Activated CD8-positive, alpha-beta memory T cell treated with anti-CD3 and anti-CD28 coated beads, Interleukin-2, amount 50 U/mL, for 4 hours (primary cell): Measurements from ENCODE around the gene TUBB4A.
A peak's percentile ranks its signal among the peaks of the same experiment; 100 is the strongest.
"Not testable (repeated sequence)": the region's sequence is repeated elsewhere in the genome, so short reads cannot be mapped to it uniquely, and the experiment has no call there.

Source experiments
- DNase-seq: peaks from one replicate; pipeline ENCODE4 v3.0.0-alpha.2; 2020

The TUBB4A gene

DNA sequence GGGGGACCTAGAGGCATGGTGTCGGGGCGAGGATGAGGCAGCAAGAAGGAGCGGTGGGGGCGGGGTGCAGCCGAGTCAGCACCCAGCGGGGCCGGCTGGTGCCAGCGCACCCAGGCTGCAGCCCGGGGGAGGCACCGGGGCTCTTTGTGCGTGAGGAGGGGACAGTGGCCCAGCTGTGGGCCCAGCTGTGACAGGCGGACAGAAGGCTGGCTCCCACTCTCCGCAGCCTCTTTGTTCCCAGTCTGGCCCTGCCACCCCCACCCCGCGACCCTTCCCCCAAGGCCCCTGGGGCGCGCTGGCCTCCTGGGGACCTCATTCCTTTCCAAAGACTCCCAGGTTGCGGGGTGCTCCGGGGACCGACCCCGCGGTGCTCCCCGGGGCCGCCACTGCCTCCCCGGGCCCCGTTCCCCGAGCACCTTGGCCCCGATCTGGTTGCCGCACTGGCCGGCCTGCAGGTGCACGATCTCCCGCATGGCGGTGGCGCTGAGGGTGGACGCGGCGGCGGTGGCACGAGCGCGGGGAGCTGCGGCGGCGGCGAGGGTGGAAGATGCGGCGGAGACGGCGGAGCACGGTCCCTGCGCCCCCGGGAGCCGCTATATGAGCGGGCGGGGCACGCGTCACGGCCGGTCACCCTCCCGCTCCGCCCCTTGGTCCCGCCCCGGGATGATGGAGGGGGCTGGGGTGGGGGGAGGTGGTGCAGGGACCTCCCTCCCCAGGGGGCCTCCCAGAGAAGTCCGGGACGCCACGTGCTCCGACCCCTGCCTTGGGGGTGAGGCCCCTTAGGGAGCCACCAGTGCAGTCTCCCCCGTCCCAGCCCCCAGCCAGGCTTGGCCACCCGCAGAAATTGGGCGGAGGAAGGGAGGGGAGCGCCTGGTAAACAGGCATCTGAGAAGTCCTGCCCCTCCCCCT, at the start of gene TUBB4A:
TUBB4A (minus strand) TSS at position 570 of the 909 bp plus-strand sequence; CDS start at position 473, 97 bp downstream.
- DNase-seq: peak; percentile 58

DNA sequence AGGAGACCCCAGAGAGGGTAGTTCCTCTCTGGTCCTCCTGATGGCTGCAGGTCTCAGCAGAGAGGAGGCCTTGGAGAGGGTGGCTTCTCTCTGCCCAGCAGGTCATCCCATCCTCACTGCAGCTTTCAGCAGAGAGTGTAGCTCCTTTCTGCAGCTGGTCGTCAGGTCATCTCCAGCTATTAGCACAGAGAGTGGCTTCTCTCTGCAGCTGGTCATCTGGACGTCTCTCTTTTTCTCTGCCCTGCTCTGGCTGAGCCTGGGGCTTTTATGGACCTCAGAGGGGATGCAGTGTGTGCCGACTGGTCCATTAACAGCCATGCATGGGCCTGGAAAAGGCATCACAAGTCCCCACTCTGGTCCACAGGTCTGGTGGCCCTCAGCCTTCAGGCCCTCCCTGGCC, 49.0 kb upstream of the TUBB4A start:
- no peak for DNase-seq

DNA sequence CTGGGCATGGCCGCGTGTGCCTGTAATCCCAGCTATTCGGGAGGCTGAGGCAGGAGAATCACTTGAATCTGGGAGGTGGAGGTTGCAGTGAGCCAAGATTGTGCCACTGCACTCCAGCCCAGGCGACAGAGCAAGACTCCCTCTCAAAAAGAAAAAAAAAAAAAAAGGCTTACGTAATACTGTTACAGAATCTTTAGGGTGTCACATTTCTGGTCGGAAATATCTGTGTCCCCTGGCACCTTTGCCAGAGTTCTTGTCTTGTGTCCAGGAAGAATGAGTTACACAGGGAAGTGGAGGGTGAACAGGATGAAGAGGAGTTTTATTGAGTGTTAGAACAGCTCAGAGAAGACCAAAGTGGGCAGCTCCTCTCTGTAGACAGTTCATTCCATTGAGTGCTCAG, 48.6 kb upstream of the TUBB4A start:
- not testable (repeated sequence) for DNase-seq

DNA sequence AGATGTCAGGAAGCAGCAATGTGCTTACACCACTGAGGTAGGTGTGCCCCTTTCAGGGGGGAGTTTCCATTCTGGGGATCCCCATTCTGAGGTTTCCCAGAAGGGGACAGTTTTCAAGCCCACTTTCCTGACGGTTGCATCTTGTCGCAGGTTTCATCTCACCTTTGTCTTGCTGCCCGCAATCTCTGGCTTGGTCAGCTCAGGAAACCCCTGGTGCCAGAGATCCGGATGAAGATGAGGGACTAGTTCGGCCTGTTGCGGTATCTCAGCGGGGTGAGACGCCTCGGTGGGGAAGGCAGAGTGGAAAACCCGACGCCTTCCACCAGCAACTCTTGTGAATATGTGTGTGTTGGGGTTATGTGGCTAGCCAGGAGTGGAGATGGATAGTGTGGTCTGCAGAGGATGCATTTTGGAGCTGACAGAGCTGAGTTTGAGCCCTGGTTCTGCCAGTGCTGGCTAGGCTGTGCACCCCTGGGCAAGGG, 41.8 kb upstream of the TUBB4A start:
- DNase-seq: no peak

DNA sequence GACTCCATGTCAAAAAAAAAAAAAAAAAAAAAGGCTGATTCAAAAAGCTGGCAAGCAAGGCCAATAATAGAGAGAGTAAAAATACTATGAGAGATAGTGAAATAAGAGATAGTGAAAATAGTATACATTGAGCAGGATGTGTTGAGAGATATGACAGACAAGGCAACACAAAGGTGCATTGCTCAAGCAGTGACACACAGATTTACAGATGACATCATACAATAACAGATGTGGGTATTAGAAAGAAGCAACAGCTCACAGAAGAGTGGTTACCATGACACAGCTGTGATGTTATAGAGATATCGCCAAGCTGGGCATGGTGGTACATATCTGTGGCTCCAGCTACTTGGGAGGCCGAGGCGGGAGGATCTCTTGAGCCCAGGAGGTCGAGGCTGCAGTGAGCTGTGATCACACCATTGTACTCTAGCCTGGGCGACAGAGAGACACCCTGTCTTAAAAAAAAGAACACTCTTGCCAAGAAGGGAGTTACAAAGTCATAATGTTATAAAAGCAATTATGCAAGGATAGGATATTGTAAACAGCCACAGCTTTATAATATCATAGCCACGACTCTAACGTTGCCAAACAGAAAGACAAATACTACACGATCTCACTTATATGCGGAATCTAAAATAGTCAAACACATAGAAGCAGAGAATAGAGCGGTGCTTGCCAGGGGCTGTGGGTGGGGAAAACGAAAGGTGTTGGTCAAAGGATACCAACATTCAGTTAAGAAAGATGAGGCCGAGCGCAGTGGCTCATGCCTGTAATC, 39.0 kb upstream of the TUBB4A start:
- no peak for DNase-seq

DNA sequence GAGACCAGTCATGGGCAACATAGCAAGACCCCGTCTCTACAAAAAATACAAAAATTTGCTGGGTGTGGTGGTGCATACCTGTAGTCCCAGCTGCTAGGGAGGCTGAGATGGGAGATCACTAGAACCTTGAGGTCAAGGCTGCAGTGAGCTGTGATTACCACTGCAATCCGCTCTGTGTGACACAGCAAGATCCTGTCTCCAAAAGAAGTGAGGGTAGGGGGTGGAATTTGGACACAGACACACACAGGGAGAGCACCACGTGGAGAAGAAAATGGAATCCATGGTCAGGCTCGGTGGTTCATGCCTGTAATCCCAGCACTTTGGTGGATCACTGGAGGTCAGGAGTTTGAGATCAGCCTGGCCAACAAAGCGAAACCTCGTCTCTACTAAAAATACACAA, 37.4 kb upstream of the TUBB4A start:
- no peak for DNase-seq

DNA sequence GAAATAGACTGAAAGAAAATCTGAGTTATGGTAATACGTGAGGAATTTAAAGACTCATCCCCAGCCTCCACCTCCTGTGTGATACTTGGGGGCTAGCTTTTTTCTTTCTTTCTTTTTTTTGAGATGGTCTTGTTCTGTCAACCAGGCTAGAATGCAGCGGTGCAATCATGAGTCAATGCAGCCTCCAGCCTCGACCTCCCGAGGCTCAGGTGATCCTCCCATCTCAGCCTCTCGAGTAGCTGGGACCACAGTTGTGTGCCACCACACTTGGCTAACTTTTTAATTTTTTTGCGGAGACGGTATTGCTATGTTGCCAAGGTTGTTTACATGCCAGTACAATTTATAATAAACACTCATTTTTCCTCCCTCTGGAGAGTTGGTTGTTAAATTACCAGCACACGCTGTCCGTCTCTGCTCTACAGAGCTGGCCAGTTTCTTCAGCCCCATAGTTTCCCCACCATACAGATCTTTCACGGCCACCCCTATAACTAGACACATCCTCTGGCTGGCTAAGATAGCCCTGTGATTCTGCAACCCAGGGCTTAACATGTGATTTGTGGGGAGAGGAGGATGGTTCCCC, 33.5 kb upstream of the TUBB4A start:
- no peak for DNase-seq

DNA sequence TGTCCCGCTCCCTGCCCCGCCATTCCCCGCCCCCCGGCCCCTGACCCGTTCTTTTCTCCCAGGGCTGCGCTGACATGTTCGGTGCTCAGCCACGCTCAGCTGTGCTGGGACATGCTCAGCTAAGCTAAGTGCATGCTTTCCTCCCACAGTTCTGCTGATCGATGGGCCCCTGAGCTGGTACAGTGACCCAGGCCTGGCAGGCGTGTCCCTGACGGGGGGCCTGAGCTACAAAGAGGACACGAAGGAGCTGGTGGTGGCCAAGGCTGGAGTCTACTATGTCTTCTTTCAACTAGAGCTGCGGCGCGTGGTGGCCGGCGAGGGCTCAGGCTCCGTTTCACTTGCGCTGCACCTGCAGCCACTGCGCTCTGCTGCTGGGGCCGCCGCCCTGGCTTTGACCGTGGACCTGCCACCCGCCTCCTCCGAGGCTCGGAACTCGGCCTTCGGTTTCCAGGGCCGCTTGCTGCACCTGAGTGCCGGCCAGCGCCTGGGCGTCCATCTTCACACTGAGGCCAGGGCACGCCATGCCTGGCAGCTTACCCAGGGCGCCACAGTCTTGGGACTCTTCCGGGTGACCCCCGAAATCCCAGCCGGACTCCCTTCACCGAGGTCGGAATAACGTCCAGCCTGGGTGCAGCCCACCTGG, 32.5 kb upstream of the TUBB4A start:
- no peak for DNase-seq

DNA sequence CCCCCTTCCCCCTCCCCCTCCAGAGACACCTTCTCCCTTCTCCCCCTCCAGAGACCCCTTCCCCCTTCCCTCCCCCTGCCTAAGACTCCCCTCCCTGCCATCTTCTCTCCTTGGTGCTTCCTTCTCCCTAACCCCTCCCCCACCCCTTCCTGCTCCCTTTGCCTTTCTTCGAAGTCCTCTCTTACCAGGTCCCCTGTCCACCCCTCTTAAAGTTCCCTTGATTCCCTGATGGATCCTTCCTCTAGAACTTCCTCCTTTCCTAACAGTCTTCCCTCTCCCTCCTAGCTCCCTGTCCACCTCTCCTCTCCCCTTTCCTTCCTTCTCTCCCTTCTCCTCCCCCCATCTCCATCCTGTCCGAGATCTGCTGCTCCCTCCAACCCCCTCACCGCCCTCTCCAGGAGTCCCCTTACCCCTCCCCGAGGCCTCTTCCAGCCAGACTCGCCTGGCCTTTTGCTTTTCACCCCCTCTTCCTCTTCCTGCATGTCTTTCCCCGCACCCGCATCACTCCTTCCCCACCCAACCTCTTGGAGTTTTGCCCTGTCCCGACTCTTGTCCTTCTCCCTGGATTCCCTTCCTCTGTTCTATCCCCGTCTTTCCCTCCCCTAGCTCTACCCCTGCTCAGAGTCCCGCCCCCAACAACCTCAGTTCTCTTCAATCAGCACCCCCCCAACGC, 31.8 kb upstream of the TUBB4A start:
- no peak for DNase-seq

DNA sequence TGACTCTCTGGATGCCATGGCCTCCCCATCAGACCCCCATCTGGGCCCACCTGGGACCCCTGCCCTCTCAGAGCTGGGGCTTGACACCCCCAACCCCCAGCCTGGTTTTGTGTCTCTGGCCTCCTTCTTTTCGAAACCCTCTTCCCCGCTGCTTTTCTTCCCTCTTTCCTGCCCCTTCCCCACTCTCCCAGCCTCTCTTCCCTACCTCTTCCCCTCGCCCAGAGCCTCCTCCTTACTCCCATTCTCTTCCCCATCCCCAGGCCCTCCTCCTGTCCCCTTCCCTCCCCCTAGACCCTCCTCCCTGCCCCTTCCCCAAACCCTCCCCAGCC, 30.9 kb upstream of the TUBB4A start:
- DNase-seq: no peak

DNA sequence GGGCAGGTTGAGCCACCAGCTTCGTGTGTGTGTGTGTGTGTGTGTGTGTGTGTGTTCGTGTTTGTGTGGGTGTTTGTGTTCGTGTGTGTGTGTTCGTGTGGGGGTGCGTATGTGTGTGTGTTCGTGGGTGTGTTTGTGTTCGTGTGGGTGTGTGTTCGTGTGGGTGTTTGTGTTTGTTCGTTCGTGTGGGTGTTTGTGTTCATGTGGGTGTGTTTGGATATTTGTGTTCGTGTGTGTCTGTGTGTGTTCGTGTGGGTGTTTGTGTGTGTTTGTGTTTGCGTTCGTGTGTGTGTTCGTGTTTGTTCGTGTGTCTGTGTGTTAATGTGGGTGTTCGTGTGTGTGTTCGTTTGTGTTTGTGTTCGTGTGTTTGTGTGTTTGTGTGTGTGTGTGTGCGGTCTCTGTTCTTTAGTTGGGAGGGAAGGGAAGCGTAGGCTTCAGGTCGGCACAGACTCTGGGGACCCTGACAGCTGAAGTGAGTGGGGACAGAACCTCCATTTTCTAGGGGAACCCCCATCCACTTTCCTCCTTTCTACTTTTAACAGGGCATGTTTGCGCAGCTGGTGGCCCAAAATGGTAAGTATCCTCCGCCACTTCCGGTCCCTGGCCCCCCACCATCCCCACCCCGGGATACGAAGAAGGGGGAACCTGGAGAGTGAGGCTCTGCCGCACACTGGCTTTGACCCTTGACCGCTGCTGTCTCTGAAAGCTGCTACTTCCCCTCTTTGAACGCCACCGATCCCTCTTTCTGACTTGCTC, 30.3 kb upstream of the TUBB4A start:
- DNase-seq: no peak

DNA sequence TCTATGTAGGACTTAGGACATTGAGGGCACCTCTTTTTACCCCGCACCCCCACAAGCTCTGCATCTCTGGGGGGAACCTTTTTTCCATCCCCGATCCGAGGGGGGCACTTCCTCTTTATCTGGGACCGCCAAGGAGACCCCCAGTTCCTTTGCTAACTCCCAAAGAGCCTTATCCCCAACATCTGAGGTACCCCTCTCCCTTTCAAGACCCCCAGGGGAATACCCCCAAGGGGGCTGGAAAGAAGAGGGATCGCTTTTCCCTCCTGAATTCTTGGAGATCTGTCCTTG, 29.8 kb upstream of the TUBB4A start:
- no peak for DNase-seq

DNA sequence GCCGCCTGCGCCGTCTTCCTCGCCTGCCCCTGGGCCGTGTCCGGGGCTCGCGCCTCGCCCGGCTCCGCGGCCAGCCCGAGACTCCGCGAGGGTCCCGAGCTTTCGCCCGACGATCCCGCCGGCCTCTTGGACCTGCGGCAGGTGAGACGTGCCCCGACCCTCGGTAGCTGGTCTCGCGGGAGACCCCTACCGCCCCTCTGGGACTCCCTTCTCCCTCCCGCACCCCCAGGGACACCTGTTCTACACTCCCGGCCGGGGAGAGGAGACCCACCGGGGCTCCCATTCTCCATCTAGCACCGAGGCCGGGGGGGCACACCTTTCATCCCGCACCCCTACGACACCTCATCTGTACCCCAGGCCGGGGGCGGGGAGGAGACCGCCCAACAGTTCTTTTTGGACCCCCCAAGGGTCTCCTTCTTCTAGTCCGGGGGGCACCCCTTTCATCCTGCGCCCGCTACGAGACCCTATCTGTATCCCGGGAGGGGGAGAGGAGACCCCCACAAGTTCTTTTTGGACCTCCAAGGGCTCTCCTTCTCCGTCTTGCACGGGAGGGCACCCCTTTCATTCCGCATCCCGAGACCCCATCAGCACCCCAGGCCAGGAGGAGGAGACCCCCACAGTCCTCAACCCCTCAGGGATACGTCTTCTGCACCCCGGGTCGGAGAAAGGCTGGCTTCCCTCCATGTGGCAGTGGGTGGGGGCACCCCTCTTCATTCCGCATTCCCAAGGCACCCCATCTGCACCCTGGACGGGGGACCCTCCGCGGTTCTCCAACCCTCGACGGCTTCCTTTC, 29.2 kb upstream of the TUBB4A start:
- DNase-seq: no peak

DNA sequence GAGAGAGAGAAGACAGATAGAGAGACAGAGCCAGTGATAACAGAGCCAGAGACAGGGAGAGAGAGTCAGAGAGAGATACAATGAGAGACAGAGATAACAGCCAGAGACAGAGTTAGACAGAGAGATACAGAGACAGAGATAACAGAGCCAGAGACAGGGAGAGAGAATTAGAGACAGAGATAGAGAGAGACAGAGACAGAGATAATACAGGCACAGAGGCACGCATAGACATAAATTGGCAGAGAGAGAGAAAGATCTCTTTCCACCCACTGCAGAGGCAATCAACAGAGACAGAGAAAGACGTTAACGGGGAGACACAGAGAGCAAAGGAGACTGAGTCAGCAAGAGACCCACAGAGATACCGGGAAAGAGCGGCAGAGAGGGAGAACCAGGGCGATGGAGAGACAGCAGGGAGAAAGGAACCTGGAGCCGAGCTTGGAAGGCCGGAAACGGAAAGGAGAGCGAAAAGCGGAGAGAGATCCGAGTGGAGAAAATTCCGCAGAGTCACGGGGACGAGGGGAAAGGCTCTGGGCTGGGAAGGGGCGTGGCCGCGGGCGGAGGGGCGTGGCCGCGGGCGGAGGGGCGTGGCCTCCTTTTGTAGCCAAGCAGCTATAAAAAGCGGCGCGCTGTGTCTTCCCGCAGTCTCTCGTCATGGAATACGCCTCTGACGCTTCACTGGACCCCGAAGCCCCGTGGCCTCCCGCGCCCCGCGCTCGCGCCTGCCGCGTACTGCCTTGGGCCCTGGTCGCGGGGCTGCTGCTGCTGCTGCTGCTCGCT, 28.5 kb upstream of the TUBB4A start, which contains the start of gene TNFSF9:
TNFSF9 (plus strand) TSS at position 641 of the 777 bp plus-strand sequence; CDS start at position 652, 11 bp downstream.
- DNase-seq: peak; percentile 85

DNA sequence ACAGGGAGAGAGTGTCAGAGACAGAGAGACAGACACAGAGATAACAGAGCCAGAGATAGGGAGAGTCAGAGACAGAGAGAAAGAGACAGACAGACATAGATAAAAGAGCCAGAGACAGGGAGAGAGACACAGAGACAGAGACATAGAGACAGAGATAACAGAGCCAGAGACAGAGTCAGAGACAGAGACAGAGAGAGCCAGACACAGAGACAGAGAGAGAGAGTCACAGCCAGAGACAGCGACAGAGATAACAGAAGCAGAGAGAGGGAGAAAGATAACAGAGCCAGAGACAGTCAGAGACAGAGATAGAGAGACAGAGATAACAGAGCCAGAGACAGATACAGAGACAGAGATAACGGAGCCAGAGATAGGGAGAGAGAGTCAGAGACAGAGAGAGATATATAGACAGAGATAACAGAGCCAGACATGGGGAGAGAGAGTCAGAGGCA, 27.9 kb upstream of the TUBB4A start:
- DNase-seq: no peak

DNA sequence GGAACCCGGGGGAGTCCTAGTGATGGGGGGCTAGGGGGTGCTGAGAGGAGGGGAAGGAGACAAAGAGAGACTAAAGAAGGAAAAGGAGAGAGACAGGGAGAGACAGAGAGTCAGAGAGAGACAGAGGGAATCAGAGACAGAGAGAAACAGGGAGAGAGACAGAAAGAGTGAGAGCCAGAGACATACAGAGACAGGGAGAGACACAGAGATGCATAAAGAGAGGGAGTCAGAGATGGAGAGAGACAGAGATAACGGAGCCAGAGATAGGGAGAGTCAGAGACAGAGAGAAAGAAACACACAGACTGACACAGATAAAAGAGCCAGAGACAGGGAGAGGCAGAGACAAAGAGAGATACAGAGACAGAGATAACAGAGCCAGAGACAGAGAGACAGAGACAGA, 27.2 kb upstream of the TUBB4A start:
- no peak for DNase-seq

DNA sequence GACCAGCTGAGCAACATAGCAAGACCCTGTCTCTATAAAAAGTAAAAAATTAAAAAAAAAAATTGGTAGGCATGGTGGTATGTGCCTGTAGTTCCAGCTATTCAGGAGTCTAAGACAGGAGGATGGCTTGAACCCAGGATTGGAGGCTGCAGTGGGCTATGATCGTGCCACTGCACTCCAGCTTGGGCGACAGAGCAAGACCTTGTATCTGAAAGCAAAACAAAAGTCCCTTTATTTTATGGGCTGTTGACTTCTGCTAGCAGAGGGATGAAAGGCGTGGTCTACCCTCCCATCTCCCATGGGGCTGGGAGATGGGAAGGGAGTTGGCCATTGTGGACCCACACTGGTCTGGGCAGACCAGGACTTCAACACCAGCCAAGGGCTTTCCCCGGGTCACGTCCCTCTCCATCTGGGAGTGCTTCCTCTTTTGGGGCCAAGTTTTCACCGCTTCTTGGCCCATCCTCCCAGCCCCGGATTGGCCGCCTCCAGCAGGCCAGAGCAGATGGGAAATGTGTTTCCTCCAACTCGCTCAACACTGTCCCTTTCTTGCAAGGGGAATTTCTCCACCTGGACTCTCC, 26.5 kb upstream of the TUBB4A start:
- no peak for DNase-seq

DNA sequence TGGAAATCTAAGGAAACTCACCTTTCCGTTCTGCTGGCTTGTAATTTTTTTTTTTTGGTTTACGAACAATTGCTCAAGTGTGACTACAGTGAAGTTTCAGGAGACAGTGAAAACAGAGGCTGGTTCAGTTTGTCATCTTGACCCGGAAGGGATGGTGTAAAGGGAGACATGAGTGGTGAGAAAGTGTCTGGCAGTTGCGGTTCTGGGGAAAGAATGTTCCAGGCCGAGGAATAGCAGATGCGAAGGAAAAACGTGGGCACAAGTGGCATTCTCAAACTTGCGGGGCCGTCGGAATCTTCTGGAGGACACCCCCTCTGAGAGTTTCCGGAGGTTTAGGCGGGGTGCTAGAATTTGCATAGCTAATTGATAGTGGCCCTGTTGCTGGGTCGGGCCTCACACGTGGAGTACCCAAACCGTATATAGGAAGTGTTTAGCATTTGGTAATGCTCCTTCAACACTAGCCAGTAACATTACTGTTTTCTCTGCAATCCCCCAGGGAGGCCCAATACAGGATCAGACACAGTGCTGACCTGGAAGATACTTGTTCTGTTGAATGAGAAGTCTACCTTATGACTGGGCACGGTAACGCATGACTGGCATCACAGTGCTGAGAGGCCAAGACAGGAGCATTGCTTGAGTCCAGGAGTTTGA, 25.9 kb upstream of the TUBB4A start:
- DNase-seq: no peak

DNA sequence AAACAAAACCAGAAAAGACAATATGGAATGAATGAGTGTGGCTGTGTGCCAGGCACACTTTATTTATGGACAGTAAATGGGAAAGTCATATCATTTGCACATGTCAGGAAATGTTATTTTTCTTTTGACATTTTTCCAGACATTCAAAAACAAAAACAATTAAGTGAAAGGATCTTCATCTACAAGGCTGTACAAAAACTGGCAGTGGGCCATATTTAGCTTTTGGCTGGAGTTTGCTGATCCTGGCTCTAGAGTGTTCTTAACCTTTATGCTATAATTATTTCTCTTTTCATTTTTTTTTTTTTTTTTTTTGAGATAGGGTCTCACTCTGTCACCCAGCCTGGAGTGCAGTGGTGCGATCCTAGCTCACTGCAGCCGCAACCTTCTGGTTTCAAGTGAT, 22.2 kb upstream of the TUBB4A start:
- DNase-seq: no peak
